ENCODE results near the gene NFATC1. TPM values are rescaled to one million over a fixed set of nuclear protein-coding genes. Genes with fewer than 3 reads are reported as not detected.

Gene NFATC1
- total and polyA plus RNA-seq, 5 donors: 14.7 to 25.3 (median 20.3) TPM

DNA sequence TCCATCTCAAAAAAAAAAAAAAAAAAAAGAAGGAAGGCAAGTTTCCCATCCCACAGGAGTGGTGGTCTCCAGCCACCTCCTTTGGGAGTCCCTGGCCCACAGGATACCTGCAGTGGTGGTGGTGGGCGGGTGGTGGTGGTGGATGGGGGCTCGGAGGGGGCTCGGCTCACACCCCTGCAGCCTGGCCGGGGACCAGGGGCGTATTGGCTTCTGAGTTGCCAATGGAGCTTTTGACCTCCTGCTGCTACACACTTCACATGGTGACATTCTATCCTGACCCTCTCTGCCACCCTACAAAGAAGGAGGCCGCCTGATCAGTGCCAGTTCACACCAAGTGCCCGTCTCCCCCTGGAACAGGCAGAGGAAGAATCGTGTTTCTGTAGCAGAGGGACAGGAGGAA is 119.6 kb downstream of the NFATC1 start:
- Histone ChIP-seq H3K4me3 (ENCODE audit: low read length) (no peak overlapping the region), H3K9me3 (ENCODE audit: control insufficient read depth, low read length) (no peaks in the 10 kb centered on the region), H3K27me3 (ENCODE audit: control insufficient read depth, insufficient read depth) (no peaks in the 10 kb centered on the region), H3K4me1 (ENCODE audit: control insufficient read depth, insufficient read depth, low read length) (no peaks in the 10 kb centered on the region), H3K27ac (ENCODE audit: low read length) (no peak overlapping the region)
- no peak for ATAC-seq
- WGBS: 79% methylated on average over 8 of the region's 8 CpGs
- DNase-seq: peak in 1 of 3 donors; percentile 23
- intact Hi-C loops (cut with DNase I): no loop called here

DNA sequence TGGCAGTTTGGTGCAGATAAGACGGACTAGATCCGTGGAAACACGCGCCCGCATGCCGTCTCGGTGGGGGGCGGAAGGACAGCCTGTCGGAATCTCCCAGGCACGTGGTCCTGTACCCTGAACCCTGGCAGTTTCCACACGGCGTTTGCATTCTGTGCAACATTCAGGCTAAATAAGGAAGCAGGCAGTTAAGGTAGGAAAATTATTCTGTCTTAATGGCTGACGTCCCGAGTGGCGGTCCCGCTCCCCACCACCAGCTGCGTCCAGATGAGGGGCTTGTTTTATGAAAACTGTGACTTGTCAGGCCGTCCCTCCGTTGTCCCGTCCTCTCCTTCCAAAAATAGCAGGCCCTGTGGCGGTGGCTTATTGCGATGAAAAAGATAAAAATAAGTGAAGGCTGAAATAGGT is 120.2 kb downstream of the NFATC1 start:
- intact Hi-C loops (cut with DNase I): no loop called here
- Histone ChIP-seq H3K27me3 (ENCODE audit: control insufficient read depth, insufficient read depth) (no peaks in the 10 kb centered on the region), H3K9me3 (ENCODE audit: control insufficient read depth, low read length) (no peaks in the 10 kb centered on the region), H3K27ac (ENCODE audit: low read length) (no peak overlapping the region), H3K4me1 (ENCODE audit: control insufficient read depth, insufficient read depth, low read length) (no peaks in the 10 kb centered on the region), H3K4me3 (ENCODE audit: low read length) (no peak overlapping the region)
- WGBS: 60% methylated on average over 22 of the region's 22 CpGs
- ATAC-seq: no peak
- DNase-seq: peak in 1 of 3 donors; percentile 22

DNA sequence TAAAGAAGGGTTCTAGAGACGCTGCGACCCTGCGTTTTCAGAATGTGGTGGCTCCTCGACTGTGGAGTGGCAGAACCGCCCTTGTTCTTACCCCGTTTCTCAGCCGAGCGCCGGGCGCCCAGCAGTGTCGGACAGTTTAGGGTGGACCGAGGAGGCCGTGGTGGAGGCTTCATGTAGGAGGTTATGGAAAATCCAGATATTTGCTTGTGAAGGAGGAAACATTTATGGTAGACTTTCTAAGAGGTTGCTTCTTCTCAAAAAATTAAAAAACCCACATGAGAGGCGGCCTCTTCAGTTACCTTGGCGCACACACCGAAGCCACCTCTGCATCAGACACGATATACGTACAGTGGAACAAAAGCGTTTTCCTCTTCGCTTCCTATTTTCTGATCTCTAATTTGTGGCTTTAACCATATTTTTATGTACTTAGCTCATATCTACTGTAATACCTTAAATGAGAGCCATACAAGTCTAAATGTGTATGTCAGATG is 120.8 kb downstream of the NFATC1 start:
- Histone ChIP-seq H3K4me1 (ENCODE audit: control insufficient read depth, insufficient read depth, low read length) (no peaks in the 10 kb centered on the region), H3K27me3 (ENCODE audit: control insufficient read depth, insufficient read depth) (no peaks in the 10 kb centered on the region), H3K4me3 (ENCODE audit: low read length) (no peak overlapping the region), H3K9me3 (ENCODE audit: control insufficient read depth, low read length) (no peaks in the 10 kb centered on the region), H3K27ac (ENCODE audit: low read length) (no peak overlapping the region)
- intact Hi-C loops (cut with DNase I): no loop called here
- peak in 1 of 3 donors; percentile 20 for DNase-seq
- 96% methylated on average over 20 of the region's 20 CpGs for WGBS
- ATAC-seq: no peak

DNA sequence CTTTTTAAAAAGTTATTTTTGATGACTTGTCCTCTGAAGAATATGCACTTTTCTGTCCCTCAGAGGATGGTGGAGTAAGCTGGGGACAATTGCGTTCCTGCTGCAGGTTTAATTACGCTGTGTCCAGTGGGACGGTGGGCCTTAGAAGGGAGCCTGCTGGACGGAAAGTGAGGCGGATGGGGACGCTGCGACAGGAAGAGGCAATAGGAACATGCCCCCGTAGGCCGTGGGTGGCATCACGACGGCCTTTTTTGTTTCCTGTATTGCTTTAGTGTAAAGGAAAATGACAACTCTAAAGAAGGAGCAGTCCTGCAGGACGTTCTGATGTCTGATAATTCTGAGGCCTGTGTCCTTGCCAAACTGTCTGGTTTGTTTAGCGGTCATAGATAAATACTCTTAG is 121.6 kb downstream of the NFATC1 start:
- no peak for ATAC-seq
- no peaks in the 10 kb centered on the region for H3K27me3 ChIP-seq (ENCODE audit: control insufficient read depth, insufficient read depth)
- intact Hi-C loops (cut with DNase I): no loop called here

DNA sequence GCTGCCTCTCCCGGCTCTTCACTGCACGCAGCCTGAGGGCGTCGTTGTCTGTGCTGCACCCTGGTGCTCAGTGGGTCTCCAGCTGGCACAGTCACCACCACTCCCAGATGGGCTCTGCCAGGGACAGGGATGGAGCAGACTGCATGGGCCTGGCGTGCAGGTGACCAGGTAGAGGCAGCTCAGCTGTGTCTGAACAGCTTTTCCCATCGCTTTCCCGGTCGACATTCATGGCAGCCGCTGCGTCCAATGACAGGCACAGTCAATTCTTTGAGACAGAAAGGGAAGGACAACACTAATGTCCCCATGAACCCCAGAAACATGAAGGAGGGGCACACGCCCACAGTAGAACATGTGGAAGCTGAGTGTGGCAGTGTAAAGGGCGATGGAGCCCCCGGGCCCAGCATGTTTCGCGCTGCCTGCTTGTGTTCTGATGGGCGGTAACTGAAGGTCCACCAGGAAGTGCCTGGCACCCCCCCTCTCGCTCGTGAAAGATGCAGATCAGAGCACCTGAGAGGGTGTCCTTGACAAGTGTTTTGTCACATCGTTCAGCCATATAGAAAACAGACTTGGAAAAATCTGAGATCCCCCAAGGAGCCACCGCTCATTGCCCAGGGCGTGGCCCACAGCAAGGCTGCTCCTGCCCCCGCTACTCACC is 122.4 kb downstream of the NFATC1 start:
- H3K27ac ChIP-seq (ENCODE audit: low read length): no peak overlapping the region
- DNase-seq (peak in 1 of 3 donors; percentile 22), ATAC-seq (no peak)
- no peaks in the 10 kb centered on the region for H3K4me1 ChIP-seq (ENCODE audit: control insufficient read depth, insufficient read depth, low read length)
- no peak overlapping the region for H3K4me3 ChIP-seq (ENCODE audit: low read length)
- 97% methylated on average over 22 of the region's 22 CpGs for WGBS
- H3K9me3 ChIP-seq (ENCODE audit: control insufficient read depth, low read length): no peaks in the 10 kb centered on the region
- intact Hi-C loops (cut with DNase I): no loop called here
- H3K27me3 ChIP-seq (ENCODE audit: control insufficient read depth, insufficient read depth): no peaks in the 10 kb centered on the region

More for the DNA sequence above, 121.6 kb downstream of the NFATC1 start:
- H3K9me3 ChIP-seq (ENCODE audit: control insufficient read depth, low read length): no peaks in the 10 kb centered on the region
- WGBS: 57% methylated on average over 13 of the region's 13 CpGs
- H3K27ac ChIP-seq (ENCODE audit: low read length): no peak overlapping the region
- DNase-seq: peak in 1 of 3 donors; percentile 25
- H3K4me1 ChIP-seq (ENCODE audit: control insufficient read depth, insufficient read depth, low read length): no peaks in the 10 kb centered on the region
- no peak overlapping the region for H3K4me3 ChIP-seq (ENCODE audit: low read length)

DNA sequence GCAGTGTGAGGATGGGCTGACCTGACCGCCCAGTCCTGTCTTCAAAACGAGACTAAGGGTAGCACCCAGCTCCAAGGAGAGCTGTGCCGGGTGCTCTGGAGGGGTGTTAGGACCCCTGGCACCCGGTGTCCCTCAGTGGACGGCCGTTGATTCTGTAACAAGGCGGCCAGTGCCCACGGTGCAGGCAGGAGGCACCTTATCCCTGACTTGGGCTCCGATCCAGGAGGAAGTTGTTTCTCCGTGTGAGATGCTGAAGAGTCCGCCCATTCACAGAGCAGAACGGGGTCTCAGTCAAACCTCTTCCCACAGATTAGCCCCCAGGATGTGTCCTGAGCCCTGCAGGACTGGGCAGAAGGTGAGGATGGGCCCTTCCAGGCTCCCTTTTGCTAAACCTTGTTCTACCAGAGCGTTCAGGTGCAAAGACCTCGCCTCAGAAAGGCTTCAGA is 123.0 kb downstream of the NFATC1 start:
- H3K27ac ChIP-seq (ENCODE audit: low read length): no peak overlapping the region
- no peaks in the 10 kb centered on the region for H3K27me3 ChIP-seq (ENCODE audit: control insufficient read depth, insufficient read depth)
- no peaks in the 10 kb centered on the region for H3K9me3 ChIP-seq (ENCODE audit: control insufficient read depth, low read length)
- intact Hi-C loops (cut with DNase I): no loop called here
- H3K4me3 ChIP-seq (ENCODE audit: low read length): no peak overlapping the region
- ATAC-seq: no peak
- peak in 1 of 3 donors; percentile 50 for DNase-seq
- WGBS: 93% methylated on average over 14 of the region's 14 CpGs
- no peaks in the 10 kb centered on the region for H3K4me1 ChIP-seq (ENCODE audit: control insufficient read depth, insufficient read depth, low read length)

DNA sequence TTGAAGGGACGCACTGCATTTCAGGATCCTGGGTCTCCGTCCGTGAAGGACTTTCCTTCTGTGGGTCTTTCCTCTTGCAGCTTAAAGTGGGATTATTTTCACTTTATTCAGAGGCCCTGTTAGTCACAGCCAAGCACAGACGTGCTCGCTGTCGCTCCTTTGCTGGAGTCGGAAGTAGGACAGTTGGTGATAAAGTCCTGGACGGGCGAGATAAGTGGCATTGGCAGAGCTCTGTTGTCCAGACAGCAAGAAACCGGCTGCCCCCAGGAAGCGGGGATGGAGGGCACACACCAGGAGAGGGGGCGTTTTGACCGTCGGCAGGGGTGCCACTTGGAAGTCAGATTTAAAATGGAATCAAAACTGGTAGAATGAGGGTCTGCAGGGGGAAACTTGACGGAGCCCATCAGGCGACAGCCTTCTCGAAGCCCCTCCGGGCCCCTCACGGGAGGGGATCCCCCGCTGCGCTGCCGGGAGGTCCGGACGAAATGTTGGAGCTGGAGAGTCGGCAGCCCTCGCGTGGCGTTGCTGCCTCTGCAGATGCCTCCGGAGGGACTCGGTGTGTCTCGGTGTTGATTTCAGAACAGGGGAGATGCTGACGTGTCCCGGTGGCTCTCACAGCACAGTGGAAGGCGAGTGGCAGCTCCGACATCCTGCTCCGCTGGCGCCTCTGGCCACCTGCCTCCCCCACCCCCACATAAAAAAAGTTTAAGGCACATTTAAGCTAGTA is 124.2 kb downstream of the NFATC1 start:
- Histone ChIP-seq H3K27ac (ENCODE audit: low read length) (no peak overlapping the region), H3K9me3 (ENCODE audit: control insufficient read depth, low read length) (no peaks in the 10 kb centered on the region), H3K27me3 (ENCODE audit: control insufficient read depth, insufficient read depth) (no peaks in the 10 kb centered on the region), H3K4me3 (ENCODE audit: low read length) (no peak overlapping the region), H3K4me1 (ENCODE audit: control insufficient read depth, insufficient read depth, low read length) (no peaks in the 10 kb centered on the region)
- intact Hi-C loops (cut with DNase I): no loop called here
- WGBS: 19% methylated on average over 37 of the region's 37 CpGs
- ATAC-seq (peak; percentile 41 to 54), DNase-seq (peak in 2 of 3 donors; percentile 64)

DNA sequence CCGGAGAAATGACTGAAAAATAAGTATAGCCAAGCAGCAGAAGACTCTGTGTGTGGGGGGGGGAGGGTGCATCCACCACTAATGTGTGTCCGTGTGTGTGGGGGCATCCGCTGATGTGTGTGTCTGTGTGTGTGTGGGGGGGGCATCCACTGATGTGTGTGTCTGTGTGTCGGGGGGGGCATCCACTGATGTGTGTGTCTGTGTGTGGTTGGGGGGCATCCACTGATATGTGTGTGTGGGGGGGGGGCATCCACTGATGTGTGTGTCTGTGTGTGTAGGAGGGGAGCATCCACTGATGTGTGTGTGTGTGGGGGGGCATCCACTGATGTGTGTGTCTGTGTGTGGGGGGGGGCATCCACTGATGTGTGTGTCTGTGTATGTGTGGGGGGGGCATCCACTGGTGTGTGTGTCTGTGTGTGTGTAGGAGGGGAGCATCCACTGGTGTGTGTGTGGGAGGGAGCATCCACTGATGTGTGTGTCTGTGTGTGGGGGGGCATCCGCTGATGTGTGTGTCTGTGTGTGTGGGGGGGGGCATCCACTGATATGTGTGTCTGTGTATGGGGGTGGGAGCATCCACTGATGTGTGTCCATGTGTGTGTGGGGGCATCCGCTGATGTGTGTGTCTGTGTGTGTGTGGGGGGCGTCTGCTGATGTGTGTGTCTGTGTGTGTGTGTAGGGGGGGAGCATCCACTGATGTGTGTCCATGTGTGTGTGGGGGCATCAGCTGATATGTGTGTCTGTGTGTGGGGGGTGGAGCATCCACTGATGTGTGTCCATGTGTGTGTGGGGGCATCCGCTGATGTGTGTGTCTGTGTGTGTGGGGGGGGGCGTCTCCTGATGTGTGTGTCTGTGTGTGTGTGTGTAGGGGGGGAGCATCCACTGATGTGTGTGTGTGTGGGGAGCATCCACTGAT is 125.0 kb downstream of the NFATC1 start:
- Histone ChIP-seq H3K9me3 (ENCODE audit: control insufficient read depth, low read length) (no peaks in the 10 kb centered on the region), H3K27me3 (ENCODE audit: control insufficient read depth, insufficient read depth) (no peaks in the 10 kb centered on the region), H3K4me3 (ENCODE audit: low read length) (no peak overlapping the region), H3K4me1 (ENCODE audit: control insufficient read depth, insufficient read depth, low read length) (no peaks in the 10 kb centered on the region), H3K27ac (ENCODE audit: low read length) (no peak overlapping the region)
- ATAC-seq (no peak), DNase-seq (peak in 1 of 3 donors; percentile 12)
- 66% methylated on average over 9 of the region's 9 CpGs for WGBS
- intact Hi-C loops (cut with DNase I): no loop called here

DNA sequence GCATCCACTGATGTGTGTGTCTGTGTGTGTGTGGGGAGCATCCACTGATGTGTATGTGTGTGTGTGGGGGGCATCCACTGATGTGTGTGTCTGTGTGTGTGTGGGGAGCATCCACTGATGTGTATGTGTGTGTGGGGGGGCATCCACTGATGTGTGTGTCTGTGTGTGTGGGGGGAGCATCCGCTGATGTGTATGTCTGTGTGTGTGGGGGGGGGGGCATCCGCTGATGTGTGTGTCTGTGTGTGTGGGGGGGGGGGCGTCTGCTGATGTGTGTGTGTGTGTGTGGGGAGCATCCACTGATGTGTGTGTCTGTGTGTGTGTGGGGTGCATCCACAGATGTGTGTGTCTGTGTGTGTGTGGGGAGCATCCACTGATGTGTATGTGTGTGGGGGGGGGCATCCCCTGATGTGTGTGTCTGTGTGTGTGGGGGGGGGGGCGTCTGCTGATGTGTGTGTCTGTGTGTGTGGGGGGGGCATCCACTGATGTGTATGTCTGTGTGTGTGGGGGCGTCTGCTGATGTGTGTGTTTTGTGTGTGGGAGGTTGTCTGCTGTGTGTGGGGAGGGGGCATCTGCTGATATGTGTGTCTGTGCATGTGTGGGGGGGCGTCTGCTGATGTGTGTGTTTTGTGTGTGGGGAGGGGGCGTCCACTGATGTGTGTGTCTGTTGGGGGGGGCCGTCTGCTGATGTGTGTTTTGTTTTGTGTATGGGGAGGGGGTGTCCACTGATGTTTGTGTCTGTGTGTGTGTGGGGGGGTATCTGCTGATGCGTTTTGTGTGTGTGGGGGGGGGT is 125.9 kb downstream of the NFATC1 start:
- DNase-seq (peak in 1 of 3 donors; percentile 9), ATAC-seq (no peak)
- Histone ChIP-seq H3K4me3 (ENCODE audit: low read length) (no peak overlapping the region), H3K9me3 (ENCODE audit: control insufficient read depth, low read length) (no peaks in the 10 kb centered on the region), H3K27me3 (ENCODE audit: control insufficient read depth, insufficient read depth) (no peaks in the 10 kb centered on the region), H3K27ac (ENCODE audit: low read length) (no peak overlapping the region), H3K4me1 (ENCODE audit: control insufficient read depth, insufficient read depth, low read length) (no peaks in the 10 kb centered on the region)
- intact Hi-C loops (cut with DNase I): no loop called here
- WGBS: 78% methylated on average over 9 of the region's 9 CpGs

DNA sequence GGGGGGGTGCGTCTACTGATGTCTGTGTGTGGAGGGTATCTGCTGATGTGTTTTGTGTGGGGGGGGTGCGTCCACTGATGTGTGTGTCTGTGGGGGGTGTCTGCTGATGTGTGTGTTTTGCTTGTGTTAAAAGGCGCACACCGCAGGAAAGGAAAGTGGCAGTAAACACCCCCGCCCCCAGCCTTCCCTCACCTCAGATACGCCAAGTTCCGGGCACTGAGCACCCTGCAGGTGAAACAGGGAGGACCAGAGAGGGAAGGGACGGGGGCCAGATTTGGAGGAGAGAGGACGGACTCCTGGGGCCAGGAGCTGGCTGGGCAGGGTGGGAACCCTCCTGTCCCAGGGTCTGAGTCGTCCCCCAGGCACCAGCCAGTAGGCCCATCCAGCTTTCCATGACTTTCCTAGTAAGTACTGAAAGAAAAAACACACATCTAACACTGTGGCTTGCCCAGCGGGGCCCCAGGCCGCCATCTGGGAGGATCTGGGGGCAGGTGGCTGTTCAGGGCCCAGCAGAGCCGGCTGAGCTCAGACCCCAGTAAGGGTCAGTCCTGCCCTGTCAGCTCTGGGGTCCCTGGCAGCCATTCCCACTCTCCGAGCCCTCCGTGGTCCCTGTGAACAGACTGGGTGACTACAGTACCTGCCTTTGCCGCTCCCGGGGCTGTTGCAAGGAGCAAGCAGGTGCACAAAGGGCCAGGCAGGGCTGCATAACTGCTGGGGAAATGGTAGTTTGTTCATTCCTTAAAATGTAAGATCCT is 126.9 kb downstream of the NFATC1 start:
- Histone ChIP-seq H3K27me3 (ENCODE audit: control insufficient read depth, insufficient read depth) (no peaks in the 10 kb centered on the region), H3K27ac (ENCODE audit: low read length) (no peak overlapping the region), H3K4me1 (ENCODE audit: control insufficient read depth, insufficient read depth, low read length) (no peaks in the 10 kb centered on the region), H3K4me3 (ENCODE audit: low read length) (no peak overlapping the region), H3K9me3 (ENCODE audit: control insufficient read depth, low read length) (no peaks in the 10 kb centered on the region)
- DNase-seq (peak in 2 of 3 donors; percentile 47 to 57), ATAC-seq (no peak)
- 94% methylated on average over 17 of the region's 17 CpGs for WGBS
- intact Hi-C loops (cut with DNase I): no loop called here
